GM23248 (cell line): Measurements from ENCODE around the gene LINGO1. TPM values are rescaled to one million over a fixed set of nuclear protein-coding genes. Genes with fewer than 3 reads are reported as not detected.

Experiments
- DNase-seq: peaks from one replicate; pipeline ENCODE4 v3.0.0-alpha.2; 2015
- H2AFZ ChIP-seq: fragments of 200-600 bp; sonication (generic); 2 replicates; pipeline ENCODE4 v1.6.1; 2016; ENCODE audit warnings: antibody characterized with exemption
- H3F3A ChIP-seq: fragments of 200-600 bp; sonication (generic); 2 replicates; pipeline ENCODE4 v1.6.1; 2016; ENCODE audit warnings: mild to moderate bottlenecking, antibody characterized with exemption, mixed run types; ENCODE audit not compliant: insufficient read depth
- H3K27ac ChIP-seq: fragments of 200-600 bp; sonication (generic); 2 replicates; pipeline ENCODE4 v1.5.1; 2016; ENCODE audit warnings: mild to moderate bottlenecking
- H3K27me3 ChIP-seq: fragments of 200-600 bp; sonication (generic); replicated peaks from 2 replicates; pipeline ENCODE4 v1.6.1; 2016; ENCODE audit warnings: mild to moderate bottlenecking; ENCODE audit not compliant: insufficient read depth
- H3K36me3 ChIP-seq: fragments of 200-600 bp; sonication (generic); 2 replicates; pipeline ENCODE4 v1.6.1; 2016; ENCODE audit warnings: low read depth, mild to moderate bottlenecking
- H3K4me1 ChIP-seq: fragments of 200-600 bp; sonication (generic); 2 replicates; pipeline ENCODE4 v1.6.1; 2016; ENCODE audit warnings: mild to moderate bottlenecking; ENCODE audit not compliant: insufficient read depth
- H3K4me2 ChIP-seq: fragments of 200-600 bp; sonication (generic); one replicate; pipeline ENCODE4 v1.6.1; 2016; ENCODE audit warnings: mild to moderate bottlenecking; ENCODE audit not compliant: unreplicated experiment
- H3K4me3 ChIP-seq: fragments of 200-600 bp; sonication (generic); 2 replicates; pipeline ENCODE4 v1.5.1; 2016; ENCODE audit warnings: mild to moderate bottlenecking
- H3K79me2 ChIP-seq: fragments of 200-600 bp; sonication (generic); 2 replicates; pipeline ENCODE4 v1.6.1; 2016; ENCODE audit warnings: mild to moderate bottlenecking; ENCODE audit not compliant: insufficient read depth
- H3K9ac ChIP-seq: fragments of 200-600 bp; sonication (generic); 2 replicates; pipeline ENCODE4 v1.6.1; 2016; ENCODE audit warnings: mild to moderate bottlenecking
- H3K9me2 ChIP-seq: fragments of 200-600 bp; sonication (generic); 2 replicates; pipeline ENCODE4 v1.6.1; 2016; ENCODE audit warnings: mixed run types, mild to moderate bottlenecking, moderate library complexity; ENCODE audit not compliant: insufficient read depth
- H3K9me3 ChIP-seq: fragments of 200-600 bp; sonication (generic); one replicate; pipeline ENCODE4 v1.6.1; 2017; ENCODE audit warnings: low read depth
- H4K20me1 ChIP-seq: fragments of 200-600 bp; sonication (generic); 2 replicates; pipeline ENCODE4 v1.6.0; 2016; ENCODE audit not compliant: insufficient read depth
- EZH2 ChIP-seq: fragments of 200-600 bp; sonication (generic); IDR thresholded peaks from 2 replicates; pipeline ENCODE4 v1.6.1; 2018; ENCODE audit warnings: antibody characterized with exemption, mild to moderate bottlenecking; ENCODE audit not compliant: insufficient read depth, poor library complexity, severe bottlenecking
- EZH2phosphoT487 ChIP-seq: fragments of 200-600 bp; sonication (generic); IDR thresholded peaks from 2 replicates; pipeline ENCODE4 v1.6.1; 2018; ENCODE audit warnings: antibody characterized with exemption, moderate library complexity, mild to moderate bottlenecking, low read depth; ENCODE audit not compliant: insufficient read depth
- WGBS, 2 experiments: methylation state at CpG; one replicate each; pipeline ENCODE4 v1.1.6; 2015 to 2017; ENCODE audit warnings: low lambda C conversion rate in 2 of 2, low coverage in 1 of 2; ENCODE audit errors: missing lambda C conversion rate in 2 of 2; 5-methylcytosine and 5-hydroxymethylcytosine counted together
- in situ Hi-C: fragments of 300-500 bp; cut with MboI; formaldehyde crosslinking; loops from 2 replicates; pipeline ENCODE4 v1.15.0; 2020
- polyA plus RNA-seq: library from polyadenylated mRNA; unstranded; fragments of >200 nt; fragmentation: Nextera tagmentation; extraction: Ambion mirVana; gene quantifications from 2 replicates; pipeline ENCODE4 v1.2.1, GENCODE V29; 2016
- total RNA-seq: library from RNA; depleted of rRNA; stranded (reverse); fragments of >200 nt; shearing (Covaris generic); gene quantifications from 2 replicates; pipeline ENCODE4 v1.2.3, GENCODE V29; 2014

The LINGO1 gene
- total and polyA plus RNA-seq, 2 experiments from 2014 or later, result not detected

- H3K4me2 ChIP-seq, result no peak overlapping the region
These were observed 64.4 kb downstream of the LINGO1 start for GRCh38 chr15:77568014-77568972.

GRCh38 chr15:77567202-77567601 is 65.5 kb downstream of the LINGO1 start:
- 49 to 52% methylated on average over 10 of the region's 10 CpGs for WGBS, 2 experiments

More at GRCh38 chr15:77568014-77568972, 64.4 kb downstream of the LINGO1 start:
- Histone ChIP-seq H3K4me3 (no peak overlapping the region), H4K20me1 (no peaks in the 10 kb centered on the region), H3K27ac (no peak overlapping the region), H3K9me3 (no peaks in the 10 kb centered on the region), H3K36me3 (no peaks in the 10 kb centered on the region), H3K27me3 (peaks cover 12% of the 10 kb centered on the region; the same call in 1 of the 2 replicates), H2AFZ (no peak overlapping the region), H3K79me2 (no peaks in the 10 kb centered on the region), H3K4me1 (no peaks in the 10 kb centered on the region), H3F3A (no peaks in the 10 kb centered on the region), H3K9me2 (no peaks in the 10 kb centered on the region), H3K9ac (no peak overlapping the region)
- TF ChIP-seq EZH2 (no peak), EZH2phosphoT487 (no peak)
- in situ Hi-C loops, result no loop called here
- WGBS, 2 experiments, result 75 to 79% methylated on average over 14 of the region's 14 CpGs
- DNase-seq, result no peak

GRCh38 chr15:77566092-77566491 is 66.6 kb downstream of the LINGO1 start:
- Histone ChIP-seq H3K9ac (no peak overlapping the region), H3F3A (no peaks in the 10 kb centered on the region), H3K4me3 (no peak overlapping the region), H3K9me2 (no peaks in the 10 kb centered on the region), H3K27ac (no peak overlapping the region), H3K4me1 (no peaks in the 10 kb centered on the region), H3K27me3 (peaks cover 15% of the 10 kb centered on the region; the same call in 1 of the 2 replicates), H3K9me3 (no peaks in the 10 kb centered on the region), H3K36me3 (no peaks in the 10 kb centered on the region), H4K20me1 (no peaks in the 10 kb centered on the region), H3K4me2 (no peak overlapping the region), H2AFZ (no peak overlapping the region), H3K79me2 (no peaks in the 10 kb centered on the region)
- TF ChIP-seq EZH2, result no peak
- TF ChIP-seq EZH2phosphoT487, result no peak
- WGBS, 2 experiments, result 60 to 67% methylated on average over 4 of the region's 4 CpGs
- no peak for DNase-seq
- in situ Hi-C loops, result no loop called here

More at GRCh38 chr15:77567202-77567601, 65.5 kb downstream of the LINGO1 start:
- in situ Hi-C loops, result no loop called here
- H3K27me3 ChIP-seq, result peaks cover 15% of the 10 kb centered on the region; the same call in 1 of the 2 replicates
- no peaks in the 10 kb centered on the region for H3K36me3 ChIP-seq
- no peak for DNase-seq
- no peak overlapping the region for H3K27ac ChIP-seq
- H2AFZ ChIP-seq, result no peak overlapping the region
- H3K9me2 ChIP-seq, result no peaks in the 10 kb centered on the region
- H3K4me2 ChIP-seq, result no peak overlapping the region
- no peaks in the 10 kb centered on the region for H3K4me1 ChIP-seq
- TF ChIP-seq EZH2phosphoT487, result no peak
- TF ChIP-seq EZH2, result no peak
- H3F3A ChIP-seq, result no peaks in the 10 kb centered on the region
- H3K9me3 ChIP-seq, result no peaks in the 10 kb centered on the region
- no peaks in the 10 kb centered on the region for H3K79me2 ChIP-seq
- H4K20me1 ChIP-seq, result no peaks in the 10 kb centered on the region
- H3K9ac ChIP-seq, result no peak overlapping the region
- H3K4me3 ChIP-seq, result no peak overlapping the region

- WGBS, 2 experiments, result 81 to 82% methylated on average over 25 of the region's 25 CpGs
- H3K9me3 ChIP-seq, result no peaks in the 10 kb centered on the region
- H3K9me2 ChIP-seq, result no peaks in the 10 kb centered on the region
- H3K4me1 ChIP-seq, result no peaks in the 10 kb centered on the region
- H3K4me3 ChIP-seq, result no peak overlapping the region
- H3K9ac ChIP-seq, result no peak overlapping the region
- no peaks in the 10 kb centered on the region for H4K20me1 ChIP-seq
- H2AFZ ChIP-seq, result no peak overlapping the region
- no peaks in the 10 kb centered on the region for H3K36me3 ChIP-seq
- peaks cover 15% of the 10 kb centered on the region; the same call in 1 of the 2 replicates for H3K27me3 ChIP-seq
- TF ChIP-seq EZH2phosphoT487, result no peak
- no peak for TF ChIP-seq EZH2
- no peaks in the 10 kb centered on the region for H3K79me2 ChIP-seq
- in situ Hi-C loops, result no loop called here
- H3F3A ChIP-seq, result no peaks in the 10 kb centered on the region
- H3K4me2 ChIP-seq, result no peak overlapping the region
- no peak for DNase-seq
- no peak overlapping the region for H3K27ac ChIP-seq
These were observed 67.3 kb downstream of the LINGO1 start for GRCh38 chr15:77565378-77565915.
